Measurements from ENCODE around the gene RASL10B.

GRCh38 chr17:35713069-35713728 is 18.2 kb upstream of the RASL10B start:
- TF ChIP-seq CTCF (IDR thresholded peaks at IDR 0.05; ENCODE audit: low read depth, low read length): no peak
- TF ChIP-seq EZH2phosphoT487 (IDR thresholded peaks at IDR 0.05; ENCODE audit: low read depth): no peak

All from OCI-LY3 (cell line).